ENCODE data around the gene OBSCN.

DNA sequence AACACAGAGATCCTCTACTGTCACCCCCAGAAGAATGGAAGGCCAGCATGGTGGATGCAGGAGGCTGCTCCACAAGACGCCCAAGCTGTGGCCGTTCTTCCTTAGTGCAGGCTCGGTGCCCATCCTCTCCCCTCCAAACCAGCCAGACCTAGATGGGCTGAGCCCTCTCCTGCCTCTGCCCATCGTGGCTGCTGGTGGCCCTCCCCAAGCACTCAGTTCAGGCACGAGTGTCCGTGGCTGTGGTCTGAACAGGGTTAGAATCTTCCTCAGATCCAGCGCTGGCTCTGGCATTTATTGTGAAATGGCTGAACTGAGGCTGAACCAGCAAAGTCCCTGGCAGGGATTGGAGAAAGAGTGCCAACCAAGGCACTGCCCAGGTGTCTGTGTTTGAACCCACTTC is 139.3 kb downstream of the OBSCN start:
- TF ChIP-seq REST (IDR thresholded peaks at IDR 0.05; ENCODE audit: borderline replicate concordance in 1 of 2, low read depth in 1 of 2, low read length in 2 of 2) (no peak), GABPA (IDR thresholded peaks at IDR 0.05; ENCODE audit: low read depth, low read length) (no peak), GABPA (CRISPR knock-in tag; IDR thresholded peaks at IDR 0.05; ENCODE audit: low read depth) (no peak), YY1 (IDR thresholded peaks at IDR 0.05; ENCODE audit: insufficient read depth, insufficient replicate concordance, low read depth, low read length) (no peak), EZH2 (conservative IDR thresholded peaks at IDR 0.05; ENCODE audit: low read depth, low read length) (no peak), CTCF (CRISPR knock-in tag; IDR thresholded peaks at IDR 0.05) (no peak), USF2 (IDR thresholded peaks at IDR 0.05; ENCODE audit: low read depth, low read length) (no peak), USF2 (CRISPR knock-in tag; IDR thresholded peaks at IDR 0.05; ENCODE audit: borderline replicate concordance) (no peak), SRSF1 (optimal IDR thresholded peaks at IDR 0.05; ENCODE audit: low read depth, low read length) (no peak), ARID3A (IDR thresholded peaks at IDR 0.05; ENCODE audit: low read depth, low read length) (no peak)
- TF ChIP-seq, protein P1, sequence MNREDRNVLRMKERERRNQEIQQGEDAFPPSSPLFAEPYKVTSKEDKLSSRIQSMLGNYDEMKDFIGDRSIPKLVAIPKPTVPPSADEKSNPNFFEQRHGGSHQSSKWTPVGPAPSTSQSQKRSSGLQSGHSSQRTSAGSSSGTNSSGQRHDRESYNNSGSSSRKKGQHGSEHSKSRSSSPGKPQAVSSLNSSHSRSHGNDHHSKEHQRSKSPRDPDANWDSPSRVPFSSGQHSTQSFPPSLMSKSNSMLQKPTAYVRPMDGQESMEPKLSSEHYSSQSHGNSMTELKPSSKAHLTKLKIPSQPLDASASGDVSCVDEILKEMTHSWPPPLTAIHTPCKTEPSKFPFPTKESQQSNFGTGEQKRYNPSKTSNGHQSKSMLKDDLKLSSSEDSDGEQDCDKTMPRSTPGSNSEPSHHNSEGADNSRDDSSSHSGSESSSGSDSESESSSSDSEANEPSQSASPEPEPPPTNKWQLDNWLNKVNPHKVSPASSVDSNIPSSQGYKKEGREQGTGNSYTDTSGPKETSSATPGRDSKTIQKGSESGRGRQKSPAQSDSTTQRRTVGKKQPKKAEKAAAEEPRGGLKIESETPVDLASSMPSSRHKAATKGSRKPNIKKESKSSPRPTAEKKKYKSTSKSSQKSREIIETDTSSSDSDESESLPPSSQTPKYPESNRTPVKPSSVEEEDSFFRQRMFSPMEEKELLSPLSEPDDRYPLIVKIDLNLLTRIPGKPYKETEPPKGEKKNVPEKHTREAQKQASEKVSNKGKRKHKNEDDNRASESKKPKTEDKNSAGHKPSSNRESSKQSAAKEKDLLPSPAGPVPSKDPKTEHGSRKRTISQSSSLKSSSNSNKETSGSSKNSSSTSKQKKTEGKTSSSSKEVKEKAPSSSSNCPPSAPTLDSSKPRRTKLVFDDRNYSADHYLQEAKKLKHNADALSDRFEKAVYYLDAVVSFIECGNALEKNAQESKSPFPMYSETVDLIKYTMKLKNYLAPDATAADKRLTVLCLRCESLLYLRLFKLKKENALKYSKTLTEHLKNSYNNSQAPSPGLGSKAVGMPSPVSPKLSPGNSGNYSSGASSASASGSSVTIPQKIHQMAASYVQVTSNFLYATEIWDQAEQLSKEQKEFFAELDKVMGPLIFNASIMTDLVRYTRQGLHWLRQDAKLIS (CRISPR knock-in tag; IDR thresholded peaks at IDR 0.05): no peak
- TF ChIP-seq, protein P2, sequence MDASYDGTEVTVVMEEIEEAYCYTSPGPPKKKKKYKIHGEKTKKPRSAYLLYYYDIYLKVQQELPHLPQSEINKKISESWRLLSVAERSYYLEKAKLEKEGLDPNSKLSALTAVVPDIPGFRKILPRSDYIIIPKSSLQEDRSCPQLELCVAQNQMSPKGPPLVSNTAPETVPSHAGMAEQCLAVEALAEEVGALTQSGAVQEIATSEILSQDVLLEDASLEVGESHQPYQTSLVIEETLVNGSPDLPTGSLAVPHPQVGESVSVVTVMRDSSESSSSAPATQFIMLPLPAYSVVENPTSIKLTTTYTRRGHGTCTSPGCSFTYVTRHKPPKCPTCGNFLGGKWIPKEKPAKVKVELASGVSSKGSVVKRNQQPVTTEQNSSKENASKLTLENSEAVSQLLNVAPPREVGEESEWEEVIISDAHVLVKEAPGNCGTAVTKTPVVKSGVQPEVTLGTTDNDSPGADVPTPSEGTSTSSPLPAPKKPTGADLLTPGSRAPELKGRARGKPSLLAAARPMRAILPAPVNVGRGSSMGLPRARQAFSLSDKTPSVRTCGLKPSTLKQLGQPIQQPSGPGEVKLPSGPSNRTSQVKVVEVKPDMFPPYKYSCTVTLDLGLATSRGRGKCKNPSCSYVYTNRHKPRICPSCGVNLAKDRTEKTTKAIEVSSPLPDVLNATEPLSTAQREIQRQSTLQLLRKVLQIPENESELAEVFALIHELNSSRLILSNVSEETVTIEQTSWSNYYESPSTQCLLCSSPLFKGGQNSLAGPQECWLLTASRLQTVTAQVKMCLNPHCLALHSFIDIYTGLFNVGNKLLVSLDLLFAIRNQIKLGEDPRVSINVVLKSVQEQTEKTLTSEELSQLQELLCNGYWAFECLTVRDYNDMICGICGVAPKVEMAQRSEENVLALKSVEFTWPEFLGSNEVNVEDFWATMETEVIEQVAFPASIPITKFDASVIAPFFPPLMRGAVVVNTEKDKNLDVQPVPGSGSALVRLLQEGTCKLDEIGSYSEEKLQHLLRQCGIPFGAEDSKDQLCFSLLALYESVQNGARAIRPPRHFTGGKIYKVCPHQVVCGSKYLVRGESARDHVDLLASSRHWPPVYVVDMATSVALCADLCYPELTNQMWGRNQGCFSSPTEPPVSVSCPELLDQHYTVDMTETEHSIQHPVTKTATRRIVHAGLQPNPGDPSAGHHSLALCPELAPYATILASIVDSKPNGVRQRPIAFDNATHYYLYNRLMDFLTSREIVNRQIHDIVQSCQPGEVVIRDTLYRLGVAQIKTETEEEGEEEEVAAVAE (CRISPR knock-in tag; IDR thresholded peaks at IDR 0.05; ENCODE audit: borderline replicate concordance): no peak
- TF ChIP-seq, protein P3, sequence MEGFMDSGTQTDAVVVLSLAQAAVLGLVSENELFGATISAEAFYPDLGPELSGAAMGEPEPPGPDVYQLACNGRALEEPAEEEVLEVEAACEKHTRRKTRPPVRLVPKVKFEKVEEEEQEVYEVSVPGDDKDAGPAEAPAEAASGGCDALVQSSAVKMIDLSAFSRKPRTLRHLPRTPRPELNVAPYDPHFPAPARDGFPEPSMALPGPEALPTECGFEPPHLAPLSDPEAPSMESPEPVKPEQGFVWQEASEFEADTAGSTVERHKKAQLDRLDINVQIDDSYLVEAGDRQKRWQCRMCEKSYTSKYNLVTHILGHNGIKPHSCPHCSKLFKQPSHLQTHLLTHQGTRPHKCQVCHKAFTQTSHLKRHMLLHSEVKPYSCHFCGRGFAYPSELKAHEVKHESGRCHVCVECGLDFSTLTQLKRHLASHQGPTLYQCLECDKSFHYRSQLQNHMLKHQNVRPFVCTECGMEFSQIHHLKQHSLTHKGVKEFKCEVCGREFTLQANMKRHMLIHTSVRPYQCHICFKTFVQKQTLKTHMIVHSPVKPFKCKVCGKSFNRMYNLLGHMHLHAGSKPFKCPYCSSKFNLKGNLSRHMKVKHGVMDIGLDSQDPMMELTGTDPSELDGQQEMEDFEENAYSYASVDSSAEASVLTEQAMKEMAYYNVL (CRISPR knock-in tag; IDR thresholded peaks at IDR 0.05; ENCODE audit: borderline replicate concordance): no peak
